GM12874 (cell line): ENCODE results near the gene TMEM80.

Source experiments
- TF ChIP-seq, protein P1 (sequence below): IDR thresholded peaks from 2 replicates; pipeline ENCODE4 v1.5.1; 2011; ENCODE audit warnings: low read depth, mild to moderate bottlenecking, control low read depth, low read length, moderate library complexity; ENCODE audit not compliant: insufficient read depth

Gene TMEM80

GRCh38 chr11:657691-658126, 37.9 kb upstream of the TMEM80 start:
- TF ChIP-seq, protein P1, sequence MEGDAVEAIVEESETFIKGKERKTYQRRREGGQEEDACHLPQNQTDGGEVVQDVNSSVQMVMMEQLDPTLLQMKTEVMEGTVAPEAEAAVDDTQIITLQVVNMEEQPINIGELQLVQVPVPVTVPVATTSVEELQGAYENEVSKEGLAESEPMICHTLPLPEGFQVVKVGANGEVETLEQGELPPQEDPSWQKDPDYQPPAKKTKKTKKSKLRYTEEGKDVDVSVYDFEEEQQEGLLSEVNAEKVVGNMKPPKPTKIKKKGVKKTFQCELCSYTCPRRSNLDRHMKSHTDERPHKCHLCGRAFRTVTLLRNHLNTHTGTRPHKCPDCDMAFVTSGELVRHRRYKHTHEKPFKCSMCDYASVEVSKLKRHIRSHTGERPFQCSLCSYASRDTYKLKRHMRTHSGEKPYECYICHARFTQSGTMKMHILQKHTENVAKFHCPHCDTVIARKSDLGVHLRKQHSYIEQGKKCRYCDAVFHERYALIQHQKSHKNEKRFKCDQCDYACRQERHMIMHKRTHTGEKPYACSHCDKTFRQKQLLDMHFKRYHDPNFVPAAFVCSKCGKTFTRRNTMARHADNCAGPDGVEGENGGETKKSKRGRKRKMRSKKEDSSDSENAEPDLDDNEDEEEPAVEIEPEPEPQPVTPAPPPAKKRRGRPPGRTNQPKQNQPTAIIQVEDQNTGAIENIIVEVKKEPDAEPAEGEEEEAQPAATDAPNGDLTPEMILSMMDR = no peak

DNA sequence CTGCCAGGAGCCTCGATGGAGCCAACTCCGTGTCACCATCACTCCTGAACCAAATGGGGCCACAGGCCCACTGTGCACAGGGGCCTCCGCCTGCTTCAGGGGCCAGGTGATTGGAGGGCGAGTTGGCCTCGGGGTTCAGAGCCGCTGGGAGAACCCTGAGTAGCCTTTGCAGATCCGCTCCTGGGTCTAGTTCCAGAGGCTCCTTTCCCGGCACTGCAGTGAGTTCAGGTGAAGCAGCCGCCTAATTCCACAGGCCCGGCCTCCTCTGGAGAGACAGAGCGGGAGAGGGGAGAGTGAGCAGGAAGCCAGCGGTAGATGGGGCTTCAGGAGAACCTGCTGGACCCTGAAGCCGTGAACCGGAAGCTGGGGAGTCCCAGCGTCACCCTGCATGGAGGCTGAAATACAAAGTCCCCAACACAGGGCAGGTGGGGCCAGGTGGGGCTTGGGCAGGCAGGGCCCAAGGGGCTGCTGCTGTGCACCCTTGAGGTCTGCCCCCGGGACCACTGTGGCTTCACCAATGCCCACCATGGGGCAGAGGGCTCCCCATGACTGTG, 36.0 kb upstream of the TMEM80 start:
- TF ChIP-seq, protein P1 = no peak

DNA sequence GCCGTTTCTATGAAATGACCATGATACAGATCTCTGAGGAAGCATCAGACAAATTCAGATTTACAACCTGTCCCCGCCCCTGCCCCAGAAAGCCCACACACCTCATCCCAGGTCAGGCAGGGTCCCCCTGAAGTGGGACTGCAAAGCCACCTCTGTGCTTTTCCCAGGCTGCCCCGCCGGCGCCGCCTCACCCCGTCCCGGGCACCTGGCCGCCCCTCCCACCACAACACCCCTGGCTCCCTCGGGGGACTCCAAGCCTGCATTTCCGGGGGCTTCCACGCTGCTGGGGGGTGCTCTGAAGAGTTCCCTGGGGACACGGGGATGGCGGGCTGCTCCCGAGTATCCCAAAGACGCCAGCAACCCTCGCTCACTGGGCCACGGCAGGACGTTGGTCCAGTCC, 35.3 kb upstream of the TMEM80 start:
- TF ChIP-seq, protein P1 = no peak

GRCh38 chr11:660681-661444, 34.8 kb upstream of the TMEM80 start:
- TF ChIP-seq, protein P1 = no peak

GRCh38 chr11:662689-663274, 32.8 kb upstream of the TMEM80 start:
- TF ChIP-seq, protein P1 = peak; percentile 83

DNA sequence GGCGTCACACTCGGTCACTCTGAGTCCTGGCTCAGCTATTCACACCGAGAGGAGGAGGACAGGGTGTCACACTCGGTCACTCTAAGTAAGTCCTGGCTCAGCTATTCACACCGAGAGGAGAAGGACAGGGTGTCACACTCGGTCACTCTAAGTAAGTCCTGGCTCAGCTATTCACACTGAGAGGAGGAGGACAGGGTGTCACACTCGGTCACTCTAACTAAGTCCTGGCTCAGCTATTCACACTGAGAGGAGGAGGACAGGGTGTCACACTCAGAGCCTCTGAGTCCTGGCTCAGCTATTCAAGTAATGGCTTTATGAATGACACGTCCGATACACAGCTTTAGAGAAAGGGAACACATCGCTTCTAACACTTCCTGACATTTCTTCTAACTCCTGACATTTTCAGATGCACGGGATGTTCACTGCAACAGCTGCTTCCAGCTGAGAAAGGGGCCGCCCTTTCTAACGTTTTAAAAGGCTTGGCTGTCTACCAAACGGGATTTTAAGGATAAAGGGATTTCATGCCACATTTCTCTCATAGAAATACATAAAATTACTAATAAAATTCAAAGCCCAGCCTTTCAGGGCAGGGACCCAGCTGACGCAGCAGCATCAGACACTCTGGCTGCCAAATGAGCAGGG, 30.4 kb upstream of the TMEM80 start:
- TF ChIP-seq, protein P1 = no peak

GRCh38 chr11:665704-666281, 29.8 kb upstream of the TMEM80 start:
- TF ChIP-seq, protein P1 = no peak
